ENCODE data around the gene MUS81. TPM values are rescaled to one million over a fixed set of nuclear protein-coding genes. Genes with fewer than 3 reads are reported as not detected.
A peak's percentile ranks its signal among the peaks of the same experiment; 100 is the strongest.

The MUS81 gene
- total and polyA plus RNA-seq, 10 of the 15 experiments (the other 5 are each of a cell fraction or from before 2014, with no cell fraction given) = 11.8 to 76.1 (median 48.4) TPM

GRCh38 chr11:65862191-65862735, 2.0 kb downstream of the MUS81 start:
- Histone ChIP-seq H3K27me3 (replicated peaks in 1 of 2; ENCODE audit: control insufficient read depth in 2 of 2, insufficient read depth in 2 of 2, low read length in 1 of 2) (no peaks in the 10 kb centered on the region), H4K20me1 (ENCODE audit: control insufficient read depth, insufficient read depth) (no peaks in the 10 kb centered on the region; the same call in 1 of the 2 replicates), H3K4me1 (ENCODE audit: control insufficient read depth, insufficient read depth, low read length) (peaks cover 15% of the 10 kb centered on the region), H3K36me3 (ENCODE audit: control insufficient read depth in 2 of 2, insufficient read depth in 2 of 2, low read length in 1 of 2) (peaks cover 18 to 36% of the 10 kb centered on the region in 2 experiments), H3K27ac (ENCODE audit: control insufficient read depth, insufficient read depth) (peak overlapping the region; percentile 100; the same call in 1 of the 2 replicates), H3K9ac (ENCODE audit: control insufficient read depth, insufficient read depth, low read length) (peak overlapping the region; percentile 97), H3K79me2 (ENCODE audit: control insufficient read depth, insufficient read depth, low read length) (peaks cover 33% of the 10 kb centered on the region), H3K9me3 (replicated peaks; ENCODE audit: control insufficient read depth, insufficient read depth, low read length) (no peaks in the 10 kb centered on the region), H3K4me2 (ENCODE audit: control insufficient read depth, insufficient read depth) (peak overlapping the region; percentile 97), H3K4me3 (no peak overlapping the region), H2AFZ (ENCODE audit: control insufficient read depth, low read depth, low read length) (no peak overlapping the region)
- ATAC-seq (no peak), DNase-seq (ENCODE audit: low read depth, low spot score) (no peak), FAIRE-seq (no peak)
- intact Hi-C loops (cut with micrococcal nuclease; ENCODE audit: unreplicated experiment) (no loop called here), in situ Hi-C loops (cut with MboI) (loop anchor here (25.0 kb wide), 1 partner anchor 1625 kb away; the partner anchor contains the start of genes DNAJC4, FKBP2, NUDT22 and PPP1R14B)
- ChIA-PET SMC1A (ENCODE audit: uncharacterized antibody, unreplicated experiment) (no interaction called here), CTCF (interaction anchor here (1.3 to 5.7 kb wide), 3 partner anchors 13 to 26 kb away, joined by 3 to 146 read pairs (median 4); partner anchors contain the start of genes CCDC85B and FIBP), RAD21 (ENCODE audit: unreplicated experiment) (no interaction called here), POLR2A (interaction anchor here (0.6 to 5.6 kb wide), 3 partner anchors 8 to 40 kb away, joined by 4 to 155 read pairs (median 44); partner anchors contain the start of genes CCDC85B, EFEMP2 and FIBP)
- TF ChIP-seq FOXK2 (IDR thresholded peaks at IDR 0.05) = no peak
- no peak for TF ChIP-seq CREM (IDR thresholded peaks at IDR 0.05; ENCODE audit: low read depth)
- TF ChIP-seq TARDBP (IDR thresholded peaks at IDR 0.05; ENCODE audit: borderline replicate concordance) = no peak
- TF ChIP-seq POLR2AphosphoS5 (IDR thresholded peaks at IDR 0.05; ENCODE audit: low read length) = no peak; the same call in 1 of the 2 replicates
- no peak for TF ChIP-seq MEF2A (IDR thresholded peaks at IDR 0.05; ENCODE audit: insufficient read depth, low read depth, low read length)
- TF ChIP-seq EGR1 (IDR thresholded peaks at IDR 0.05; ENCODE audit: borderline replicate concordance in 1 of 2, low read depth in 2 of 2, low read length in 2 of 2) = no peak
- TF ChIP-seq RCOR1 (conservative IDR thresholded peaks at IDR 0.05; ENCODE audit: low read depth, low read length) = no peak
- TF ChIP-seq IKZF2 (IDR thresholded peaks at IDR 0.05) = no peak
- no peak for TF ChIP-seq POU2F2 (IDR thresholded peaks at IDR 0.05; ENCODE audit: borderline replicate concordance, low read depth, low read length)
- WGBS (ENCODE audit: insufficient coverage, insufficient replicate concordance, low lambda C conversion rate, missing lambda C conversion rate) = 90% methylated on average over 5 of the region's 5 CpGs
- BruUV-seq (replicated peaks) = no TSS peak
